ENCODE results near the gene RIMS1.

Gene RIMS1

GRCh38 chr6:72288592-72288991 lies 402.2 kb downstream of the RIMS1 start:
- peak; percentile 56 for ATAC-seq
- TF ChIP-seq ZNF8 (CRISPR knock-in tag; IDR thresholded peaks at IDR 0.05) (no peak), ISL1 (CRISPR knock-in tag; IDR thresholded peaks at IDR 0.05) (peak; percentile 15; the same call in 1 of the 2 replicates), GLIS3 (CRISPR knock-in tag; IDR thresholded peaks at IDR 0.05) (no peak)

- TF ChIP-seq, protein P1, sequence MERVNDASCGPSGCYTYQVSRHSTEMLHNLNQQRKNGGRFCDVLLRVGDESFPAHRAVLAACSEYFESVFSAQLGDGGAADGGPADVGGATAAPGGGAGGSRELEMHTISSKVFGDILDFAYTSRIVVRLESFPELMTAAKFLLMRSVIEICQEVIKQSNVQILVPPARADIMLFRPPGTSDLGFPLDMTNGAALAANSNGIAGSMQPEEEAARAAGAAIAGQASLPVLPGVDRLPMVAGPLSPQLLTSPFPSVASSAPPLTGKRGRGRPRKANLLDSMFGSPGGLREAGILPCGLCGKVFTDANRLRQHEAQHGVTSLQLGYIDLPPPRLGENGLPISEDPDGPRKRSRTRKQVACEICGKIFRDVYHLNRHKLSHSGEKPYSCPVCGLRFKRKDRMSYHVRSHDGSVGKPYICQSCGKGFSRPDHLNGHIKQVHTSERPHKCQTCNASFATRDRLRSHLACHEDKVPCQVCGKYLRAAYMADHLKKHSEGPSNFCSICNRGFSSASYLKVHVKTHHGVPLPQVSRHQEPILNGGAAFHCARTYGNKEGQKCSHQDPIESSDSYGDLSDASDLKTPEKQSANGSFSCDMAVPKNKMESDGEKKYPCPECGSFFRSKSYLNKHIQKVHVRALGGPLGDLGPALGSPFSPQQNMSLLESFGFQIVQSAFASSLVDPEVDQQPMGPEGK (CRISPR knock-in tag; IDR thresholded peaks at IDR 0.05; ENCODE audit: borderline replicate concordance) = no peak
- TF ChIP-seq ZFP3 (CRISPR knock-in tag; IDR thresholded peaks at IDR 0.05) (no peak), TSHZ2 (CRISPR knock-in tag; IDR thresholded peaks at IDR 0.05) (no peak), ZC3H10 (CRISPR knock-in tag; IDR thresholded peaks at IDR 0.05) (no peak)
- ATAC-seq = no peak
Observed at GRCh38 chr6:72290620-72291019, 404.3 kb downstream of the RIMS1 start.

DNA sequence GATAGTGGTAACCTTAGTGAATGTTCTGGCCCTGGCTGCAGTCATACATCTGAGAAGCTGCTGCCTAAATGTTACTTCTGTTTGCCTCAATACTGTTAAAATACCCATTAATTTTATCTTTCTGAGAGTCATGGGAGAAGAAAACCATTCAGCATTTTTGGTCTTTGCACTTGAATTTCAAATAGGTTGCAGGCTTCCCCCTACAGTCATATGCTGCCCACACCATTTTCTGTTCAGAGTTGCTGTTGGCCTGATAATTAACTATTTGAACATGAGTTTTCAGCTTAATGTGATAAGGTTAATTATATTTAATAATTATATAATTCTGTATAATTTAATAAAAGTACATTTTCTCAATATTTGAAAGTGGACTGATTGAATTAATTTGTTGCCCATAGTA lies 410.0 kb downstream of the RIMS1 start:
- TF ChIP-seq OSR1 (CRISPR knock-in tag; IDR thresholded peaks at IDR 0.05) = no peak
- TF ChIP-seq ZNF70 (CRISPR knock-in tag; IDR thresholded peaks at IDR 0.05) = no peak
- TF ChIP-seq, protein P2, sequence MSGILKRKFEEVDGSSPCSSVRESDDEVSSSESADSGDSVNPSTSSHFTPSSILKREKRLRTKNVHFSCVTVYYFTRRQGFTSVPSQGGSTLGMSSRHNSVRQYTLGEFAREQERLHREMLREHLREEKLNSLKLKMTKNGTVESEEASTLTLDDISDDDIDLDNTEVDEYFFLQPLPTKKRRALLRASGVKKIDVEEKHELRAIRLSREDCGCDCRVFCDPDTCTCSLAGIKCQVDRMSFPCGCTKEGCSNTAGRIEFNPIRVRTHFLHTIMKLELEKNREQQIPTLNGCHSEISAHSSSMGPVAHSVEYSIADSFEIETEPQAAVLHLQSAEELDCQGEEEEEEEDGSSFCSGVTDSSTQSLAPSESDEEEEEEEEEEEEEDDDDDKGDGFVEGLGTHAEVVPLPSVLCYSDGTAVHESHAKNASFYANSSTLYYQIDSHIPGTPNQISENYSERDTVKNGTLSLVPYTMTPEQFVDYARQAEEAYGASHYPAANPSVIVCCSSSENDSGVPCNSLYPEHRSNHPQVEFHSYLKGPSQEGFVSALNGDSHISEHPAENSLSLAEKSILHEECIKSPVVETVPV (CRISPR knock-in tag; IDR thresholded peaks at IDR 0.05) = no peak; the same call in 1 of the 2 replicates
- no peak for TF ChIP-seq CSDC2 (CRISPR knock-in tag; IDR thresholded peaks at IDR 0.05)
- ATAC-seq = no peak; the same call in 2 of the 3 replicates

- TF ChIP-seq ISL1 (CRISPR knock-in tag; IDR thresholded peaks at IDR 0.05) (0 out of 2 replicates have a peak, but pooled peaks have one; percentile 13), ZNF565 (CRISPR knock-in tag; conservative IDR thresholded peaks at IDR 0.05; ENCODE audit: low read depth) (no peak)
Observed at GRCh38 chr6:72305971-72306370, 419.6 kb downstream of the RIMS1 start.

GRCh38 chr6:72316675-72317380 lies 430.5 kb downstream of the RIMS1 start:
- TF ChIP-seq TSHZ2 (CRISPR knock-in tag; IDR thresholded peaks at IDR 0.05) (no peak), ESRRG (CRISPR knock-in tag; IDR thresholded peaks at IDR 0.05) (no peak), TOX (CRISPR knock-in tag; IDR thresholded peaks at IDR 0.05; ENCODE audit: borderline replicate concordance) (no peak), OSR1 (CRISPR knock-in tag; IDR thresholded peaks at IDR 0.05) (no peak), PPARA (CRISPR knock-in tag; IDR thresholded peaks at IDR 0.05; ENCODE audit: borderline replicate concordance) (no peak), TCF4 (CRISPR knock-in tag; IDR thresholded peaks at IDR 0.05; ENCODE audit: borderline replicate concordance) (no peak), ZNF70 (CRISPR knock-in tag; IDR thresholded peaks at IDR 0.05) (no peak), ISL1 (CRISPR knock-in tag; IDR thresholded peaks at IDR 0.05) (no peak), BACH2 (CRISPR knock-in tag; IDR thresholded peaks at IDR 0.05; ENCODE audit: borderline replicate concordance) (no peak)
- TF ChIP-seq, protein P1 (CRISPR knock-in tag; IDR thresholded peaks at IDR 0.05; ENCODE audit: borderline replicate concordance) = no peak
- TF ChIP-seq, protein P3, sequence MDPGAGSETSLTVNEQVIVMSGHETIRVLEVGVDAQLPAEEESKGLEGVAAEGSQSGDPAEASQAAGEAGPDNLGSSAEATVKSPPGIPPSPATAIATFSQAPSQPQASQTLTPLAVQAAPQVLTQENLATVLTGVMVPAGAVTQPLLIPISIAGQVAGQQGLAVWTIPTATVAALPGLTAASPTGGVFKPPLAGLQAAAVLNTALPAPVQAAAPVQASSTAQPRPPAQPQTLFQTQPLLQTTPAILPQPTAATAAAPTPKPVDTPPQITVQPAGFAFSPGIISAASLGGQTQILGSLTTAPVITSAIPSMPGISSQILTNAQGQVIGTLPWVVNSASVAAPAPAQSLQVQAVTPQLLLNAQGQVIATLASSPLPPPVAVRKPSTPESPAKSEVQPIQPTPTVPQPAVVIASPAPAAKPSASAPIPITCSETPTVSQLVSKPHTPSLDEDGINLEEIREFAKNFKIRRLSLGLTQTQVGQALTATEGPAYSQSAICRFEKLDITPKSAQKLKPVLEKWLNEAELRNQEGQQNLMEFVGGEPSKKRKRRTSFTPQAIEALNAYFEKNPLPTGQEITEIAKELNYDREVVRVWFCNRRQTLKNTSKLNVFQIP (CRISPR knock-in tag; IDR thresholded peaks at IDR 0.05; ENCODE audit: borderline replicate concordance, low read depth) = no peak
- no peak for ATAC-seq

More at GRCh38 chr6:72305971-72306370, 419.6 kb downstream of the RIMS1 start:
- no peak for ATAC-seq
